Sigmoid colon (tissue), 4 donors: Measurements from ENCODE around the gene CEACAM19.

ENCODE experiments used
- CTCF ChIP-seq, 4 experiments: fragments of 450-650 bp in 3 of 4; fragments of 200-600 bp in 1 of 4; IDR thresholded peaks; one replicate each; pipeline ENCODE4 v1.5.1; 2016 to 2019; ENCODE audit warnings: antibody characterized with exemption in 4 of 4, mild to moderate bottlenecking in 3 of 4, moderate library complexity in 2 of 4
- EP300 ChIP-seq, 4 donors: sonication (generic); formaldehyde crosslinking; IDR thresholded peaks; one replicate each; pipeline ENCODE4 v1.6.1; 2017; ENCODE audit warnings: antibody characterized with exemption in 4 of 4
- POLR2A ChIP-seq, 2 donors: fragments of 450-650 bp; IDR thresholded peaks; one replicate each; pipeline ENCODE4 v1.6.1; 2016; ENCODE audit warnings: antibody characterized with exemption in 2 of 2, mild to moderate bottlenecking in 2 of 2, moderate library complexity in 2 of 2

DNA sequence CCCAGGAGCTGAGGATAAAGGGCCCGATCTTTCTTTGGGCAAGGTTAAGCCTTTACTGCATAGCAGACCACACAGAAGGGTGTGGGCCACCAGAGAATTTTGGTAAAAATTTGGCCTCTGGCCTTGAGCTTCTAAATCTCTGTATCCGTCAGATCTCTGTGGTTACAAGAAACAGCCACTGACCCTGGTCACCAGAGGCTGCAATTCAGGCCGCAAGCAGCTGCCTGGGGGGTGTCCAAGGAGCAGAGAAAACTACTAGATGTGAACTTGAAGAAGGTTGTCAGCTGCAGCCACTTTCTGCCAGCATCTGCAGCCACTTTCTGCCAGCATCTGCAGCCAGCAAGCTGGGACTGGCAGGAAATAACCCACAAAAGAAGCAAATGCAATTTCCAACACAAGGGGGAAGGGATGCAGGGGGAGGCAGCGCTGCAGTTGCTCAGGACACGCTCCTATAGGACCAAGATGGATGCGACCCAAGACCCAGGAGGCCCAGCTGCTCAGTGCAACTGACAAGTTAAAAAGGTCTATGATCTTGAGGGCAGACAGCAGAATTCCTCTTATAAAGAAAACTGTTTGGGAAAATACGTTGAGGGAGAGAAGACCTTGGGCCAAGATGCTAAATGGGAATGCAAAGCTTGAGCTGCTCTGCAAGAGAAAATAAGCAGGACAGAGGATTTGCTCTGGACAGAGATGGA, 8.4 kb upstream of the CEACAM19 start:
- TF ChIP-seq CTCF (IDR thresholded peaks at IDR 0.05) = no peak
- TF ChIP-seq EP300 (IDR thresholded peaks at IDR 0.05) = no peak
- TF ChIP-seq POLR2A (IDR thresholded peaks at IDR 0.05) = no peak
